Tibial nerve (tissue), 4 donors: ENCODE data around the gene PC. TPM values are rescaled to one million over a fixed set of nuclear protein-coding genes. Genes with fewer than 3 reads are reported as not detected.
"Not testable (repeated sequence)": the region's sequence is repeated elsewhere in the genome, so short reads cannot be mapped to it uniquely, and the experiment has no call there.

Experiments used
- DNase-seq, 2 donors: peaks; one replicate each; pipeline ENCODE4 v3.0.0-alpha.2; 2019; ENCODE audit warnings: low spot score in 2 of 2
- H3K27ac ChIP-seq, 4 donors: fragments of 200-600 bp; sonication (generic) in 3 of 4; one replicate each; pipeline ENCODE4 v1.5.1; 2017 to 2019; ENCODE audit warnings: mild to moderate bottlenecking in 1 of 4
- H3K27me3 ChIP-seq, 2 donors: fragments of 200-600 bp; sonication (generic) in 1 of 2; one replicate each; pipeline versions ENCODE4 v1.5.1 to v1.6.0; 2017 to 2019
- H3K36me3 ChIP-seq, 3 donors: fragments of 200-600 bp; sonication (generic); one replicate each; pipeline ENCODE4 v1.5.1; 2018 to 2019
- H3K4me1 ChIP-seq, 4 donors: fragments of 200-600 bp; sonication (generic) in 3 of 4; one replicate each; pipeline ENCODE4 v1.5.1; 2017 to 2019
- H3K4me3 ChIP-seq, 4 donors: fragments of 200-600 bp; sonication (generic) in 3 of 4; one replicate each; pipeline ENCODE4 v1.5.1; 2017 to 2019; ENCODE audit warnings: mild to moderate bottlenecking in 1 of 4, moderate library complexity in 1 of 4
- H3K9me3 ChIP-seq, 4 donors: fragments of 200-600 bp; sonication (generic) in 3 of 4; one replicate each; pipeline ENCODE4 v1.5.1; 2017 to 2019
- EP300 ChIP-seq, 2 donors: sonication (generic); formaldehyde crosslinking; IDR thresholded peaks; one replicate each; pipeline ENCODE4 v1.6.1; 2017; ENCODE audit warnings: antibody characterized with exemption in 2 of 2, mild to moderate bottlenecking in 1 of 2
- POLR2A ChIP-seq, 2 donors: fragments of 450-650 bp; IDR thresholded peaks; one replicate each; pipeline ENCODE4 v1.6.1; 2017; ENCODE audit warnings: antibody characterized with exemption in 2 of 2, mild to moderate bottlenecking in 2 of 2, moderate library complexity in 2 of 2
- WGBS, 2 donors: methylation state at CpG; one replicate each; pipeline ENCODE4 v1.1.5; 2018; 5-methylcytosine and 5-hydroxymethylcytosine counted together
- total RNA-seq, 4 donors: library from RNA; depleted of rRNA; stranded (reverse); fragments of >200 nt; gene quantifications; one replicate each; pipeline ENCODE4 v1.1.0, GENCODE V29; 2016
- TF ChIP-seq, protein P1 (sequence below), 5 experiments: fragments of 200-600 bp in 3 of 5; fragments of 450-650 bp in 2 of 5; sonication (generic) in 3 of 5; IDR thresholded peaks; one replicate each; pipeline ENCODE4 v1.5.1; 2016 to 2019; ENCODE audit warnings: antibody characterized with exemption in 5 of 5, mild to moderate bottlenecking in 3 of 5, moderate library complexity in 2 of 5

Gene PC
- total RNA-seq = 100 to 1,000 TPM in 1 of 4 donors, 10 to 100 TPM in 3; 82.5 to 135 (median 90.2) TPM

DNA sequence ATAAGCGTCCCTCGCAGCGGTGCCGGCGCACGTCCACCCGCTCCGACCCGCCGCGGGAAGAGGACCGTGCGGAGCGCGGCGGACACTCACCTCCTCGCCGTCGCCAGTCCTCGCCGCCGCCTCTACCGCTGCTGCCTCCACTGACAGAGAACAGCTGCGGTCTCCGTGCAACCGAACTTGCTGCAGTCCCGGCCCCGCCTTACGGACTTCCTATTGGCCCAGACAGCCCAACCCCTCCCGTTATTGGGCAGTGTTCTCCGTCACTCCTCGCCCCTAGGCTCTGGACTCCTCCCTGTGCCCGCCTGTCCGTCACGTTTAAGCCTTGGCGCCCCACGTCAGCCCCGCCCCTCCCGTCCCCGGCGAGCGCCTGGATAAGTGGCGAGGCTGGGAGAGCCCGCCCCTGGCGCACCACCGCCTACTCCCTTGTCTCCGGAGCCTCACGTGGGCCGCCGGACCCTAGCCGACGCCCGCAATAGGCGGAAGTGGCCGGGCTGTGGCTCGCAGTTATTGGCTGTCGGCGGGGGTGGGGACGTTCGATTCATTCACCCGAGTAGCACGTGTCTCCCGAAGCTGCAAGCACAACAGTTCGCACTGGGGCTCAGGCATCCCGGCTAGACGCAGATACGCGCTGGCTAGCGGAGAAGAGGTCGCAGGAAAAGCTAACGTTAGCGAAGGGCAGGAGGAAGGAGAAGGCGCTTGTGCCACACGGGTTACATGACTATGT lies at the start of gene PC:
Gene PC, minus strand, starts transcription at position 152 of the 724 bp plus-strand sequence. CDS start 86,224 bp downstream, outside the sequence.
- H3K4me3 ChIP-seq = peak within 1 kb of the TSS; percentile 64 to 88 (median 70)
- peak within 1 kb of the TSS; percentile 72 to 86 (median 80) for H3K27ac ChIP-seq
- DNase-seq = peak; percentile 98 to 99
- H3K9me3 ChIP-seq = no peaks in the 10 kb centered on the region
- WGBS, 2 donors = 0 to 1% methylated on average over 57 to 58 of the region's 74 CpGs
- peak; percentile 79 to 88 for TF ChIP-seq POLR2A (IDR thresholded peaks at IDR 0.05)
- TF ChIP-seq, protein P1, sequence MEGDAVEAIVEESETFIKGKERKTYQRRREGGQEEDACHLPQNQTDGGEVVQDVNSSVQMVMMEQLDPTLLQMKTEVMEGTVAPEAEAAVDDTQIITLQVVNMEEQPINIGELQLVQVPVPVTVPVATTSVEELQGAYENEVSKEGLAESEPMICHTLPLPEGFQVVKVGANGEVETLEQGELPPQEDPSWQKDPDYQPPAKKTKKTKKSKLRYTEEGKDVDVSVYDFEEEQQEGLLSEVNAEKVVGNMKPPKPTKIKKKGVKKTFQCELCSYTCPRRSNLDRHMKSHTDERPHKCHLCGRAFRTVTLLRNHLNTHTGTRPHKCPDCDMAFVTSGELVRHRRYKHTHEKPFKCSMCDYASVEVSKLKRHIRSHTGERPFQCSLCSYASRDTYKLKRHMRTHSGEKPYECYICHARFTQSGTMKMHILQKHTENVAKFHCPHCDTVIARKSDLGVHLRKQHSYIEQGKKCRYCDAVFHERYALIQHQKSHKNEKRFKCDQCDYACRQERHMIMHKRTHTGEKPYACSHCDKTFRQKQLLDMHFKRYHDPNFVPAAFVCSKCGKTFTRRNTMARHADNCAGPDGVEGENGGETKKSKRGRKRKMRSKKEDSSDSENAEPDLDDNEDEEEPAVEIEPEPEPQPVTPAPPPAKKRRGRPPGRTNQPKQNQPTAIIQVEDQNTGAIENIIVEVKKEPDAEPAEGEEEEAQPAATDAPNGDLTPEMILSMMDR (IDR thresholded peaks at IDR 0.05) = peak in 1 of 5 experiments; percentile 39
- TF ChIP-seq EP300 (IDR thresholded peaks at IDR 0.05) = peak; percentile 92 to 97
- H3K36me3 ChIP-seq = no peaks in the 10 kb centered on the region
- H3K4me1 ChIP-seq = peaks cover 0 to 39% (median 12%) of the 10 kb centered on the region in 4 donors
- H3K27me3 ChIP-seq = no peaks in the 10 kb centered on the region

- Histone ChIP-seq H3K4me3 (no peak overlapping the region), H3K27me3 (no peaks in the 10 kb centered on the region), H3K9me3 (no peaks in the 10 kb centered on the region), H3K27ac (no peak overlapping the region), H3K36me3 (no peaks in the 10 kb centered on the region), H3K4me1 (no peaks in the 10 kb centered on the region)
- no peak for DNase-seq
- 83 to 87% methylated on average over 6 to 7 of the region's 7 CpGs for WGBS, 2 donors
- TF ChIP-seq, protein P1 (IDR thresholded peaks at IDR 0.05) = no peak
- no peak for TF ChIP-seq EP300 (IDR thresholded peaks at IDR 0.05)
Measured at GRCh38 chr11:67007126-67007525, 48.9 kb upstream of the PC start.

GRCh38 chr11:67006029-67006884 lies 48.1 kb upstream of the PC start:
- TF ChIP-seq, protein P1 (IDR thresholded peaks at IDR 0.05) = no peak
- TF ChIP-seq POLR2A (IDR thresholded peaks at IDR 0.05) (no peak), EP300 (IDR thresholded peaks at IDR 0.05) (peak in 1 of 2 donors; percentile 9)
- Histone ChIP-seq H3K27me3 (no peaks in the 10 kb centered on the region), H3K36me3 (no peaks in the 10 kb centered on the region), H3K4me1 (no peaks in the 10 kb centered on the region), H3K4me3 (no peak overlapping the region), H3K27ac (no peak overlapping the region), H3K9me3 (no peaks in the 10 kb centered on the region)
- DNase-seq = peak; percentile 25 to 47
- WGBS, 2 donors = 77 to 80% methylated on average over 14 of the region's 14 CpGs

- not testable (repeated sequence) for DNase-seq, H3K4me3 ChIP-seq, H3K4me1 ChIP-seq, H3K36me3 ChIP-seq, H3K9me3 ChIP-seq, H3K27me3 ChIP-seq, H3K27ac ChIP-seq
- 94% methylated on average over 8 of the region's 8 CpGs for WGBS, 2 donors
Measured at GRCh38 chr11:67005200-67005599, 47.0 kb upstream of the PC start.

DNA sequence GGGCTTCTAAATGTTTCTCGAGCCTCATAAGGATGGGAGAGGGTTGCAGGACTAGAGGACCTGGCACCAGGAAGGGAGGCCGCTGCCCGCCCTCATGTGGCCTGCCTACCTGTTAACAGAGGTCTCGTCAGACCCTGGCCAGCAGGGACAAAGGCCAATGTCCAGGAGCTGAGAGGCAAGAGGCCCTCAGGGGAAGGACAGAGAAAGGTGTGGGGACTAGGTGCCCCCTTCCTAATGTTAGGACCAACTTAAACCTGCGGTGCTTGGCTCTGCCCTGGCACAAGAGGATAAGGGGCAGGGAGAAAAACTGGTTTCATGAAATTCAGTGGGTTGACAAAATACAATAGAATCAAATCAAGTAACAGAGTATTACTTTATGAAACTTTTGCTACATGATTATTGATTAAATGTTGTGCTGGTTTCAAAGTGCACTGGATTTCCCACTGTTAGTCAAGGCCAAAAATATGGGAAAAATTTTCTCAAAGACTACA lies 44.8 kb upstream of the PC start:
- WGBS, 2 donors = 81 to 88% methylated on average over 5 of the region's 5 CpGs
- no peaks in the 10 kb centered on the region for H3K27me3 ChIP-seq
- TF ChIP-seq POLR2A (IDR thresholded peaks at IDR 0.05) = no peak

More for the DNA sequence above, 44.8 kb upstream of the PC start:
- Histone ChIP-seq H3K27ac (no peak overlapping the region), H3K4me1 (no peaks in the 10 kb centered on the region), H3K36me3 (no peaks in the 10 kb centered on the region), H3K4me3 (no peak overlapping the region), H3K9me3 (no peaks in the 10 kb centered on the region)
- no peak for DNase-seq
